Heart right ventricle (tissue), 16 donors: ENCODE data around the gene LRRC26. TPM values are rescaled to one million over a fixed set of nuclear protein-coding genes. Genes with fewer than 3 reads are reported as not detected.

ENCODE experiments used
- ATAC-seq, 8 donors: fragments of 200-7000 bp; cut with Tn5 transposase; one replicate each; pipeline ENCODE4 v1.9.1; 2020; ENCODE audit warnings: mild to moderate bottlenecking in 8 of 8, moderate library complexity in 8 of 8, moderate number of reproducible peaks in 1 of 8
- DNase-seq, 2 donors: peaks; one replicate each; pipeline ENCODE4 v3.0.0-alpha.2; 2020
- H3K27ac ChIP-seq, 10 donors: fragments of 200-600 bp; sonication (generic) in 2 of 10; one replicate each; pipeline versions ENCODE4 v1.5.0 to v1.8.0; 2020 to 2022; ENCODE audit warnings: mild to moderate bottlenecking in 3 of 10
- H3K27me3 ChIP-seq, 7 donors: fragments of 200-600 bp; one replicate each; pipeline ENCODE4 v1.8.0; 2021 to 2022; ENCODE audit warnings: mild to moderate bottlenecking in 2 of 7
- H3K36me3 ChIP-seq, 9 donors: fragments of 200-600 bp; sonication (generic) in 1 of 9; one replicate each; pipeline versions ENCODE4 v1.5.0 to v1.8.0; 2020 to 2022; ENCODE audit warnings: mild to moderate bottlenecking in 2 of 9
- H3K4me1 ChIP-seq, 9 donors: fragments of 200-600 bp; sonication (generic) in 1 of 9; one replicate each; pipeline versions ENCODE4 v1.5.0 to v1.8.0; 2020 to 2022; ENCODE audit warnings: mild to moderate bottlenecking in 4 of 9
- H3K4me3 ChIP-seq, 10 donors: fragments of 200-600 bp; sonication (generic) in 2 of 10; one replicate each; pipeline versions ENCODE4 v1.5.0 to v1.8.0; 2020 to 2022; ENCODE audit warnings: mild to moderate bottlenecking in 7 of 10, moderate library complexity in 2 of 10
- H3K9me3 ChIP-seq, 11 donors: fragments of 200-600 bp in 10 of 11; sonication (generic) in 2 of 11; one replicate each; pipeline versions ENCODE4 v1.5.0 to v1.8.0; 2013 to 2022; ENCODE audit warnings: mild to moderate bottlenecking in 2 of 11, control low read depth in 1 of 11, moderate library complexity in 1 of 11
- WGBS, 2 donors: extraction: QIAGEN DNeasy Blood & Tissue Kit; methylation state at CpG; one replicate each; pipeline ENCODE4 v1.1.7; 2013; ENCODE audit warnings: inconsistent platforms in 1 of 2; 5-methylcytosine and 5-hydroxymethylcytosine counted together
- intact Hi-C, 10 donors: fragments of 100-400 bp; cut with DNase I; formaldehyde crosslinking; loops; one replicate each; pipeline versions ENCODE4 v1.11.1 to v1.14.2; 2022
- polyA plus RNA-seq, 2 donors: library from polyadenylated mRNA; stranded (reverse); fragments of 200-250 nt; gene quantifications; one replicate each; pipeline ENCODE4 v1.2.3, GENCODE V29; 2013
- total RNA-seq, 10 donors: library from RNA; stranded (reverse); fragmentation: NEBNext Ultra II Directional in 3 of 10; extraction: Animal tissue kit (Norgen Biotek cat#: 25700) in 3 of 10; gene quantifications; one replicate each; pipeline versions ENCODE4 v1.2.1 to v1.2.4, GENCODE V29; 2021 to 2023
- TF ChIP-seq, protein P1 (sequence below), 9 donors: fragments of 200-600 bp; sonication (generic) in 2 of 9; IDR thresholded peaks; one replicate each; pipeline versions ENCODE4 v1.5.0 to v1.8.0; 2021 to 2022; ENCODE audit warnings: antibody characterized with exemption in 9 of 9, mild to moderate bottlenecking in 5 of 9, moderate library complexity in 1 of 9
- donor health status: Arrhythmogenic right ventricular cardiomyopathy.
- donor health status: ischemic (EF 13 %, LVEDD 7.1; RV severe dilation, severe dysfunction).
- donor health status: healthy with polysubstance abuse.
- donor health status: DM: no; HTN: yes; CAD: no.
- donor health status: DM: no; HTN: no; CAD: no.
- donor health status: ischemic (EF 25% LVEDD 6.9; RV normal size, moderate dysfunction).
- donor health status: ischemic (EF 25% LVEDD 5.7; RV mildly dilated, moderate dysfunction).
- donor health status: healthy.
- donor health status: DM: yes; HTN: yes; CAD: no.
- donor health status: Ischemic cardiomyopathy.
- donor health status: ischemic (EF 35%, LVEDD 5.7; RV mildly dilated, moderate dysfunction).
- donor health status: nonischemic (EF 11% LVEDD 7.7; RV severe dilation, severe dysfunction).
- donor health status: DM: yes; HTN: yes; CAD: no.
- donor health status: PGD.
- donor health status: ischemic (EF 29% LVEDD 5.4; RV normal size, mild dysfunction).
- donor health status: nonischemic (EF 23%, LVEDD 6.1; RV moderate dilation, normal function).

The LRRC26 gene
- total and polyA plus RNA-seq, 12 donors: not detected

DNA sequence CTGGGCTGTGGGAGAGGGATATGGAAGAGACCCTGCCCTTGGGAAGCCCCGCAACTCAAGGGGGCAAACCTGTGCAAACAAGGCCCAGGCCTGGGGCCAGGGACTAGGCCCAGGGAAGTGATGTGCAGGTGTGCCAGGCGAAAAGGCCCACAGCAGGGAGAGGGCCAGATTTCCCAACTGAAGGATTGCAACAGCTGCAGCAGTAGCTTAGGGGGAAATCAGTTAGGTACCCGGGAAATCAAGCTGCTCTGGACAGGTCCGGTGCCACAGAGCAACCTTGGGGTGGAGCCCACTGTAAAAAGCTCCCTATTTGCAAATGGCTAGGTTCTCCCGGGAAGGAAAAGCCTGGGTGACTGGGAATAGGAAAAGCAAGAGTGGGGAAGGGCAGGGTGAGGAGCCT, 20.5 kb downstream of the LRRC26 start:
- H3K9me3 ChIP-seq: no peaks in the 10 kb centered on the region
- no peak for ATAC-seq
- no peak overlapping the region for H3K4me3 ChIP-seq
- TF ChIP-seq, protein P1, sequence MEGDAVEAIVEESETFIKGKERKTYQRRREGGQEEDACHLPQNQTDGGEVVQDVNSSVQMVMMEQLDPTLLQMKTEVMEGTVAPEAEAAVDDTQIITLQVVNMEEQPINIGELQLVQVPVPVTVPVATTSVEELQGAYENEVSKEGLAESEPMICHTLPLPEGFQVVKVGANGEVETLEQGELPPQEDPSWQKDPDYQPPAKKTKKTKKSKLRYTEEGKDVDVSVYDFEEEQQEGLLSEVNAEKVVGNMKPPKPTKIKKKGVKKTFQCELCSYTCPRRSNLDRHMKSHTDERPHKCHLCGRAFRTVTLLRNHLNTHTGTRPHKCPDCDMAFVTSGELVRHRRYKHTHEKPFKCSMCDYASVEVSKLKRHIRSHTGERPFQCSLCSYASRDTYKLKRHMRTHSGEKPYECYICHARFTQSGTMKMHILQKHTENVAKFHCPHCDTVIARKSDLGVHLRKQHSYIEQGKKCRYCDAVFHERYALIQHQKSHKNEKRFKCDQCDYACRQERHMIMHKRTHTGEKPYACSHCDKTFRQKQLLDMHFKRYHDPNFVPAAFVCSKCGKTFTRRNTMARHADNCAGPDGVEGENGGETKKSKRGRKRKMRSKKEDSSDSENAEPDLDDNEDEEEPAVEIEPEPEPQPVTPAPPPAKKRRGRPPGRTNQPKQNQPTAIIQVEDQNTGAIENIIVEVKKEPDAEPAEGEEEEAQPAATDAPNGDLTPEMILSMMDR (IDR thresholded peaks at IDR 0.05): no peak
- H3K36me3 ChIP-seq: no peaks in the 10 kb centered on the region
- no peak overlapping the region for H3K27ac ChIP-seq
- 85 to 86% methylated on average over 5 of the region's 5 CpGs for WGBS, 2 donors
- peaks cover 0 to 50% (median 31%) of the 10 kb centered on the region in 7 donors for H3K27me3 ChIP-seq
- intact Hi-C loops: no loop called here
- no peak for DNase-seq
- H3K4me1 ChIP-seq: no peaks in the 10 kb centered on the region

DNA sequence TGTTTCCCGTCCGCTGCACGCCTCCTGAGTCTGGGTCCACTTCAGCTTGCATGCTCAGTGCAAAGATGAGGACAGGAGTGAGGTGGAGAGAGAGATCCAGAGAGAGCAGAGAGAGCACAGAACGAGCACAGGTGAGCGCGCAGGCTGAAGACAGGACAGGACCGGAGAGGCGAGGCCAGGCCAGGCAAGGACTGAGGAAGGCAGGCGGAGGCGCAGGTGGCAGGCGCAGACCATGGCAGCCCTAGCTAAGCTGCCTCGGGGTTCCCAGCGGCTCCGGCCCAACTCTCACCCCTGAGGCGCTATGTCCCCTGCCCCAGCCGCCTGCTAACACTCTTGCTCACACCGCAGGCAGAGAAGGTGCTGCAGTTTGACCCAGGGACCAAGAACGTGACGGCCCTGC, 21.2 kb downstream of the LRRC26 start:
- ATAC-seq: no peak
- WGBS, 2 donors: 80 to 85% methylated on average over 19 of the region's 19 CpGs
- Histone ChIP-seq H3K4me3 (no peak overlapping the region), H3K9me3 (no peaks in the 10 kb centered on the region), H3K36me3 (no peaks in the 10 kb centered on the region), H3K27ac (no peak overlapping the region), H3K27me3 (peaks cover 2 to 55% (median 33%) of the 10 kb centered on the region in 7 donors), H3K4me1 (no peaks in the 10 kb centered on the region)
- TF ChIP-seq, protein P1 (IDR thresholded peaks at IDR 0.05): no peak
- intact Hi-C loops: no loop called here
- DNase-seq: no peak

DNA sequence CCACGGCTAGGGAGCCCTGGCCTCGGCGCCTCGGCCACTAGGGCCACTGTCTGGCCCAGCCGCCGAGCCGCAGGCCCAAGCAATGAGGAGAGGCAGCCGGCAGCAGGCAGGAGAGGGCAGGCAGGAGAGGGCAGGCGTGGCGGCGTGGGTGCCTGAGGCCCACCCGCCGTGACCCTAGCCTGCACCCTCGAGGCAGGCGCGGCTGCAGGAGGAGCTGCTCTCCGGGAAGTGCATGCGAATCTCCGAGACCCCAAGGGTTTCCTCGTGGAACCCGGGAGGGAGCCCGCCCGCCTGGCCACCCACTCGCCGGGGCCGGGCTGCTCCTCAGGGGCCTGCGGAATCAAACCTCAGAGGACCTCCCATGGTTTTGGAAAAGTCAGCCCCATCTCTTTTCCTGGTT, 21.6 kb downstream of the LRRC26 start:
- ATAC-seq (no peak), DNase-seq (no peak)
- intact Hi-C loops: no loop called here
- H3K9me3 ChIP-seq: no peaks in the 10 kb centered on the region
- WGBS, 2 donors: 72 to 74% methylated on average over 27 of the region's 27 CpGs
- no peaks in the 10 kb centered on the region for H3K4me1 ChIP-seq
- peaks cover 4 to 55% (median 36%) of the 10 kb centered on the region in 7 donors for H3K27me3 ChIP-seq
- H3K4me3 ChIP-seq: no peak overlapping the region
- TF ChIP-seq, protein P1 (IDR thresholded peaks at IDR 0.05): no peak
- H3K27ac ChIP-seq: no peak overlapping the region
- no peaks in the 10 kb centered on the region for H3K36me3 ChIP-seq

DNA sequence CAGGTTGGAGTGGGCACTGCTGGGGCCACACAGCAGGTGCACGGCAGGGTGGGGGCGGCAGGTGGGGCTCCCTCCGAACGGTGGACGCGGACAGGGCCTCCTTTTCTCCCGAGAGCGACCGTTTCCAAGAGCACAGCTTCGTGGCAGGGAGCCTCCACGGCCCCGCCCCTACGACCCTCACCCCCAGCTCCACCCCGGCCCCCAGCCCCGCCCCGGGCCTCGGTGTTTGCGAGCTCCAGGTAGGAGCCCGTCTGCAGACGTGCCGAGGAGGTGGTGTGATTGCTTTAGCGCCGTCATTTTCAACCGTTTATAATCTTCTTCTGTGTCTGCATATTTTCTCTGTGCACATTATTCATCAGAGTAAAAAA, 22.1 kb downstream of the LRRC26 start:
- no peaks in the 10 kb centered on the region for H3K4me1 ChIP-seq
- peaks cover 4 to 58% (median 40%) of the 10 kb centered on the region in 7 donors for H3K27me3 ChIP-seq
- no peaks in the 10 kb centered on the region for H3K9me3 ChIP-seq
- 31 to 39% methylated on average over 20 to 24 of the region's 24 CpGs for WGBS, 2 donors
- DNase-seq (no peak), ATAC-seq (no peak)
- no peaks in the 10 kb centered on the region for H3K36me3 ChIP-seq
- TF ChIP-seq, protein P1 (IDR thresholded peaks at IDR 0.05): no peak
- H3K27ac ChIP-seq: no peak overlapping the region
- H3K4me3 ChIP-seq: no peak overlapping the region
- intact Hi-C loops: no loop called here
